H9 (cell line): ENCODE results near the gene PCNX3. TPM values are rescaled to one million over a fixed set of nuclear protein-coding genes. Genes with fewer than 3 reads are reported as not detected.

Experiments used
- DNase-seq: peaks from one replicate; pipeline ENCODE4 v3.0.0-alpha.2; 2017
- H2AFZ ChIP-seq: one replicate; pipeline ENCODE4 v1.6.1; 2013; ENCODE audit warnings: mild to moderate bottlenecking, low read length, control low read depth, moderate library complexity
- H2AK5ac ChIP-seq: 2 replicates; pipeline ENCODE4 v1.6.1; 2013; ENCODE audit warnings: low read length, control low read depth, mixed read lengths; ENCODE audit not compliant: insufficient read length
- H2BK120ac ChIP-seq: one replicate; pipeline ENCODE4 v1.6.1; 2013; ENCODE audit warnings: low read depth, mild to moderate bottlenecking, low read length, control low read depth, inconsistent platforms; ENCODE audit not compliant: poor library complexity, severe bottlenecking
- H2BK12ac ChIP-seq: 2 replicates; pipeline ENCODE4 v1.6.1; 2013; ENCODE audit warnings: low read length, control low read depth, mixed read lengths, low read depth; ENCODE audit not compliant: insufficient read length
- H2BK15ac ChIP-seq: 2 replicates; pipeline ENCODE4 v1.6.1; 2013; ENCODE audit warnings: low read depth, low read length, control low read depth
- H2BK20ac ChIP-seq: one replicate; pipeline ENCODE4 v1.6.1; 2013; ENCODE audit warnings: low read depth, mild to moderate bottlenecking, low read length, control low read depth, inconsistent platforms; ENCODE audit not compliant: poor library complexity, severe bottlenecking
- H2BK5ac ChIP-seq: 2 replicates; pipeline ENCODE4 v1.6.1; 2013; ENCODE audit warnings: low read length, control low read depth, mixed read lengths; ENCODE audit not compliant: insufficient read length
- H3K14ac ChIP-seq: 2 replicates; pipeline ENCODE4 v1.6.1; 2013; ENCODE audit warnings: low read length, control low read depth; ENCODE audit not compliant: insufficient read depth
- H3K18ac ChIP-seq: 2 replicates; pipeline ENCODE4 v1.6.1; 2013; ENCODE audit warnings: low read depth, mild to moderate bottlenecking, mixed read lengths, low read length, control low read depth; ENCODE audit not compliant: insufficient read length
- H3K23ac ChIP-seq: 2 replicates; pipeline ENCODE4 v1.6.1; 2013; ENCODE audit warnings: low read length, control low read depth, mixed read lengths, low read depth; ENCODE audit not compliant: insufficient read length
- H3K23me2 ChIP-seq: 2 replicates; pipeline ENCODE4 v1.6.1; 2013; ENCODE audit warnings: low read depth, mild to moderate bottlenecking, mixed read lengths, low read length, control low read depth; ENCODE audit not compliant: insufficient read length, poor library complexity, severe bottlenecking
- H3K27ac ChIP-seq: 2 replicates; pipeline ENCODE4 v1.5.1; 2013; ENCODE audit warnings: low read length, control low read depth, mixed read lengths, low read depth; ENCODE audit not compliant: insufficient read length
- H3K27me3 ChIP-seq: 2 replicates; pipeline ENCODE4 v1.6.1; 2013; ENCODE audit warnings: low read length, control low read depth, inconsistent platforms; ENCODE audit not compliant: insufficient read depth
- H3K4ac ChIP-seq: 2 replicates; pipeline ENCODE4 v1.6.1; 2013; ENCODE audit warnings: low read depth, mild to moderate bottlenecking, control low read depth, inconsistent platforms, low read length, moderate library complexity
- H3K4me1 ChIP-seq: 2 replicates; pipeline ENCODE4 v1.6.1; 2013; ENCODE audit warnings: low read length, control low read depth, inconsistent platforms; ENCODE audit not compliant: insufficient read depth
- H3K4me2 ChIP-seq: 2 replicates; pipeline ENCODE4 v1.6.1; 2013; ENCODE audit warnings: low read length, control low read depth, mixed read lengths; ENCODE audit not compliant: insufficient read length, insufficient read depth
- H3K56ac ChIP-seq: 2 replicates; pipeline ENCODE4 v1.6.1; 2013; ENCODE audit warnings: low read depth, mild to moderate bottlenecking, mixed read lengths, low read length, control low read depth; ENCODE audit not compliant: insufficient read length
- H3K79me1 ChIP-seq: 2 replicates; pipeline ENCODE4 v1.6.1; 2013; ENCODE audit warnings: low read depth, mild to moderate bottlenecking, moderate library complexity, low read length, control low read depth, inconsistent platforms; ENCODE audit not compliant: insufficient read depth, poor library complexity, severe bottlenecking
- H3K79me2 ChIP-seq: 2 replicates; pipeline ENCODE4 v1.6.1; 2013; ENCODE audit warnings: low read length, control low read depth, inconsistent platforms; ENCODE audit not compliant: insufficient read depth
- H3K9ac ChIP-seq: 2 replicates; pipeline ENCODE4 v1.6.1; 2013; ENCODE audit warnings: low read length, control low read depth, mixed read lengths; ENCODE audit not compliant: insufficient read length; ENCODE audit errors: extremely low read depth
- H3K9me3 ChIP-seq: one replicate; pipeline ENCODE4 v1.6.1; 2013; ENCODE audit warnings: low read depth, low read length, inconsistent platforms; ENCODE audit not compliant: control insufficient read depth
- H3T11ph ChIP-seq: one replicate; pipeline ENCODE4 v1.6.1; 2013; ENCODE audit warnings: mild to moderate bottlenecking, low read length, control low read depth, inconsistent platforms
- H4K20me1 ChIP-seq: one replicate; pipeline ENCODE4 v1.6.1; 2013; ENCODE audit not compliant: control insufficient read depth, insufficient read length, insufficient read depth
- H4K5ac ChIP-seq: 2 replicates; pipeline ENCODE4 v1.6.1; 2013; ENCODE audit warnings: low read depth, mild to moderate bottlenecking, mixed read lengths, low read length, control low read depth; ENCODE audit not compliant: insufficient read length
- H4K8ac ChIP-seq: replicated peaks from 2 replicates; pipeline ENCODE4 v1.6.1; 2013; ENCODE audit warnings: low read length, control low read depth, mixed read lengths, low read depth; ENCODE audit not compliant: insufficient read length
- H4K91ac ChIP-seq: 2 replicates; pipeline ENCODE4 v1.6.1; 2013; ENCODE audit warnings: low read depth, mild to moderate bottlenecking, moderate library complexity, mixed read lengths, low read length, control low read depth; ENCODE audit not compliant: insufficient read length
- H3K27ac Mint-ChIP-seq, 3 experiments: 2 replicates in 2 of 3; 3 replicates in 1 of 3; pipeline ENCODE4 v1.8.0; 2020 to 2021; ENCODE audit warnings: mixed read lengths in 3 of 3, mild to moderate bottlenecking in 1 of 3, moderate library complexity in 1 of 3
- H3K27me3 Mint-ChIP-seq: 2 replicates; pipeline ENCODE4 v1.8.0; 2021; ENCODE audit warnings: low read depth, mild to moderate bottlenecking, moderate library complexity, mixed read lengths
- H3K36me3 Mint-ChIP-seq, 3 experiments: 2 replicates in 2 of 3; 3 replicates in 1 of 3; pipeline ENCODE4 v1.8.0; 2020 to 2021; ENCODE audit warnings: low read depth in 3 of 3, mixed read lengths in 3 of 3; ENCODE audit not compliant: insufficient read depth in 1 of 3
- H3K4me1 Mint-ChIP-seq, 2 experiments: 2 replicates each; pipeline ENCODE4 v1.8.0; 2020; ENCODE audit warnings: mixed read lengths in 2 of 2
- H3K4me3 Mint-ChIP-seq, 2 experiments: 2 replicates in 1 of 2; 3 replicates in 1 of 2; pipeline ENCODE4 v1.8.0; 2020 to 2021; ENCODE audit warnings: mild to moderate bottlenecking in 2 of 2, mixed read lengths in 2 of 2, moderate library complexity in 1 of 2
- H3K9me3 Mint-ChIP-seq, 2 experiments: 2 replicates in 1 of 2; 3 replicates in 1 of 2; pipeline ENCODE4 v1.8.0; 2020; ENCODE audit warnings: mild to moderate bottlenecking in 2 of 2, mixed read lengths in 2 of 2, moderate library complexity in 1 of 2
- CTCF ChIP-seq: fragments of 200-600 bp; sonication (generic); conservative IDR thresholded peaks from 3 replicates; pipeline ENCODE4 v1.8.0; 2021; ENCODE audit warnings: antibody characterized with exemption, mild to moderate bottlenecking
- WGBS: extraction: QIAGEN DNeasy Blood & Tissue Kit; methylation state at CpG from one replicate; pipeline ENCODE4 v1.1.7; 2013; ENCODE audit warnings: missing lambda C conversion rate, low lambda C conversion rate, mixed read lengths; ENCODE audit not compliant: insufficient read length; ENCODE audit errors: extremely low coverage; 5-methylcytosine and 5-hydroxymethylcytosine counted together
- total RNA-seq: library from RNA; stranded (reverse); gene quantifications from 2 replicates; pipeline ENCODE4 v1.2.1, GENCODE V29; 2021

The PCNX3 gene
- total RNA-seq, 1 experiment from 2014 or later = 50.5 TPM

- H3T11ph ChIP-seq = no peak overlapping the region
- Mint-ChIP-seq H3K36me3 (peaks cover 6 to 14% (median 9%) of the 10 kb centered on the region in 3 experiments; a peak in 6 of 7 replicates), H3K4me1 (peaks cover 38 to 54% of the 10 kb centered on the region in 2 experiments), H3K4me3 (peak overlapping the region; percentile 99), H3K27ac (peak overlapping the region in 2 of 3 experiments; percentile 70 to 85; a peak in 3 of 7 replicates), H3K27me3 (peaks cover 21% of the 10 kb centered on the region), H3K9me3 (no peaks in the 10 kb centered on the region; a peak in 1 of 5 replicates)
- H2AFZ ChIP-seq = no peak overlapping the region
- H3K14ac ChIP-seq = no peak overlapping the region
- no peak overlapping the region for H4K91ac ChIP-seq
- H4K5ac ChIP-seq = no peak overlapping the region
- no peak overlapping the region for H3K4ac ChIP-seq
- H3K27ac ChIP-seq = no peak overlapping the region
- WGBS = no CpG with 5 or more reads among the region's 11 CpGs
- H3K9ac ChIP-seq = no peak overlapping the region
- H2BK15ac ChIP-seq = no peak overlapping the region
- H2BK20ac ChIP-seq = no peak overlapping the region
- H4K8ac ChIP-seq = no peak overlapping the region
- no peak overlapping the region for H2BK5ac ChIP-seq
- no peak overlapping the region for H2BK120ac ChIP-seq
- no peak overlapping the region for H3K23ac ChIP-seq
- peak overlapping the region; percentile 44 for H3K4me2 ChIP-seq
- no peaks in the 10 kb centered on the region for H4K20me1 ChIP-seq
- no peak overlapping the region for H3K18ac ChIP-seq
- peaks cover 25% of the 10 kb centered on the region for H3K23me2 ChIP-seq
- H2AK5ac ChIP-seq = no peak overlapping the region
- no peaks in the 10 kb centered on the region; the same call in 1 of the 2 replicates for H3K79me2 ChIP-seq
- peaks cover 8% of the 10 kb centered on the region; the same call in 1 of the 2 replicates for H3K27me3 ChIP-seq
- H2BK12ac ChIP-seq = no peak overlapping the region
- no peaks in the 10 kb centered on the region for H3K9me3 ChIP-seq
- no peak overlapping the region for H3K56ac ChIP-seq
- H3K79me1 ChIP-seq = peaks cover 4% of the 10 kb centered on the region
- peak; percentile 82 for DNase-seq
- TF ChIP-seq CTCF = peak; percentile 61
- H3K4me1 ChIP-seq = no peaks in the 10 kb centered on the region; the same call in 1 of the 2 replicates
These were observed 43.6 kb upstream of the PCNX3 start for GRCh38 chr11:65571940-65572339.
